HK-2 (cell line): Measurements from ENCODE around the gene RNF175.
A peak's percentile ranks its signal among the peaks of the same experiment; 100 is the strongest.

ENCODE experiments used
- DNase-seq: peaks from one replicate; pipeline ENCODE4 v3.0.0-alpha.2; 2018; ENCODE audit not compliant: unreplicated experiment

The RNF175 gene

DNA sequence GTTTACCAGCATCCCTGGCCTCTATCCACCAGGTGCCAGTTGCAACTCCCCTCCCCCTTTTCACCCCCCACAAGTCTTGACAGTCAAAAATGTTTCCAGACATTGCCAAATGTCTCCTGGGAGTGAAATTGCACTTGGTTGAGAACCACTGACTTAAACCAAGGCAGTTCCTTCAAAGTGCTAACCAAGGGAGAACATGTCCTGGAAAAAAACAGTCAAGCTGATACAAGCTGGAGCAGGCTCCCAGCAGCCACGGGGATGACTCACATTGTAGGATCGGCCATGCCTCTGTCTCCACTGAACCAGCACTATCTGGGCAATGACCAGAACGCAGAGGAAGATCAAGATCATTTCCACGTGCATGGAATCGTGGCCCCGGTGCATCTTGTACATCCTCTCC is 11.4 kb downstream of the RNF175 start:
- DNase-seq: peak; percentile 42

GRCh38 chr4:153747406-153747955 is 12.3 kb downstream of the RNF175 start:
- no peak for DNase-seq

- DNase-seq: no peak
Measured at GRCh38 chr4:153745651-153746050, 14.2 kb downstream of the RNF175 start.

DNA sequence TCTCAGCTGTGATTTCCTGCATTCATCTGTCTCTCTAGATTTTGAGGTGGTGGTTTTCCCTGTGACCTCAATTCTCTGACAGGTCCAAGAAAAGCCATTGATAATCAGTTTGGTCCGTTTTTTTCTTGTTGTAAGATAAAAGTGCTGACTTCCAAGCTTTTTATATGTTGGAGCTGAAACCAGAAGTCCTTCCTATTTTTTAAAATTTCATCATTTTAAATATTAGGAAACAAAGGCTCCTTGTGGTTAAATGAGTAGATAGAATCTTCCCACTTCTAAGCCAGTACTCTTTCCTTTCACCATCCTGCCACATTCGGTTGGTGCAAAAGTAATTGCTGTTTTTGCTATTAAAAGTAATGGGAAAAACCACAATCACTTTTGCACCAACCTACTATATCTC is 18.3 kb downstream of the RNF175 start:
- DNase-seq: no peak

DNA sequence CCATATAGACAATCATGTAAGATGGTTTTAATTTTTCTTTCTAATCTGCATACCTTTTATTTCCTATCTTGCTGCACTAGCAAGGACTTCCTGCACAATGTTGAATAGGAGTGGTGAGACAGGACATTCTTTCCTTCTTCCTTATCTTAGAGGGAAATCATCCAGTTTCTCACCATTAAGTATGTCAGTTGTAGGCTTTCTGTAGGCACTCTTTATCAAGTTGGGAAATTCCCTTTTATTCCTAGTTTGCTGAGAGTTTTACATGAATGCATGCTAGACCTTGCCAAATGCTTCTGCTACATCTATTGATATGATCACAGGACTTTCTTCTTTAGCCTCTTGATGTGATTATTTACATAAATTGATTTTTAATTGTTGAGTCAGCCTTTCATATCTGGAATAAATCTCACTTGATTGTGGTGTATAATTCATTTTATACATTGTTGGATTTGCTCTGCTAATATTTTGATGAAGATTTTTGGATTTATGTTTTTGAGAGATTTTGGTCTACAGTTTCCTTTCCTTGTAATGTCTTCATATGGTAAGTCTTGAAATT is 23.8 kb downstream of the RNF175 start:
- no peak for DNase-seq

GRCh38 chr4:153733751-153734448 is 25.9 kb downstream of the RNF175 start:
- DNase-seq: no peak

GRCh38 chr4:153731239-153731638 is 28.6 kb downstream of the RNF175 start:
- no peak for DNase-seq

GRCh38 chr4:153729895-153730294 is 29.9 kb downstream of the RNF175 start:
- DNase-seq: no peak

DNA sequence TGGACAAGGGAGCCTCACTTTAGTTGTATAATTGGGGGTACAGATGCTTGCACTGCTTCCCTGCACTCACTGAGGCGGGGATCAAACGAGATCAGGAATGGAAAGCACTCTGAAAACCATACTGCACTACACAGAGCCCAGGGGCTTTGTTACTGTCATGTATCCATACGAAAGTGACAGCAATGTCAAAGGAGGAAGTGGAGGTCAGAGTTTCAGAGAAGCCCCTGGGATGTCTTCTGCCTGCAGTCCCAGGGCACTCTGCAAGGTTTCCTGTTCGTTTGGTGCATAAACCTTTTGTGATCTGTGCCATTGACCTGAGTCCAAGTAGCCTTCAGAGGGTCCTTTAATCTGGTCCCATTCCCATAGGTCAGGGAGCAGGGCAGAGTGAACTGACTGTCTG is 31.2 kb downstream of the RNF175 start:
- no peak for DNase-seq

DNA sequence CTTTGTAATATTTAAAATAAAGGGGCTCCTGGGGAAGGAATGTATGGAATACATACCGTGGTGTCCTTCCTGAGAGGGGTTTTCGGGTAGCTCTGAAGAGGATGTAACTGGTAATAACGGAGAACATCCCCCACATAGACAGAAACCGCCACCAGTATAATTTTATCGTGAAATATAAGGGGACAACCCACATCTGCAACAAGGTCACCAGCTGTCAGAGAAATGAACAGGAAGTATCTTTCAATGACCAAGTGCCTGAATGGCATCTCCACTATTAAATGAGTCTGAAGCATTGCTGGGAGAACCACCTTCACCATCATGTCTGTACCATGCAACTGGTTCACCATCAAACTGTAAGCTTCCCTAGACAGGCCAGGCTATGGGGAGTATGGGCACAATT is 31.7 kb downstream of the RNF175 start:
- DNase-seq: no peak

DNA sequence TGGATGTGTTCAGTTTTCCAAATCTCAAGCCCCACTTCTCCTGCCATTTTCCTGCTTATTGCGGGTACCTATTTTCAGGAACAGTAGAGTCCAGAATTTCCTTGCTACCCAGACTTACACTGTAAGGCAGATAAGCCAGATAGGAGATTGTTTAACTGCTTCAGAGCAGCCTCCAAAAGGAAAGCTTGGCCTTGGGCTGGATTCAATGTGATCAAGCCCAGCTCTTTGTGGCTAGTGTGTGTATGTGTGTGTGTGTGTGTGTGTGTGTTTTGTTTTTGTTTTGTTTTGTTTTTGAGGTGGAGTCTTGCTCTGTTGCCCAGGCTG is 34.0 kb downstream of the RNF175 start:
- no peak for DNase-seq

GRCh38 chr4:153725136-153725830 is 34.5 kb downstream of the RNF175 start:
- no peak for DNase-seq

- DNase-seq: no peak
Measured at GRCh38 chr4:153724606-153725005, 35.2 kb downstream of the RNF175 start.

DNA sequence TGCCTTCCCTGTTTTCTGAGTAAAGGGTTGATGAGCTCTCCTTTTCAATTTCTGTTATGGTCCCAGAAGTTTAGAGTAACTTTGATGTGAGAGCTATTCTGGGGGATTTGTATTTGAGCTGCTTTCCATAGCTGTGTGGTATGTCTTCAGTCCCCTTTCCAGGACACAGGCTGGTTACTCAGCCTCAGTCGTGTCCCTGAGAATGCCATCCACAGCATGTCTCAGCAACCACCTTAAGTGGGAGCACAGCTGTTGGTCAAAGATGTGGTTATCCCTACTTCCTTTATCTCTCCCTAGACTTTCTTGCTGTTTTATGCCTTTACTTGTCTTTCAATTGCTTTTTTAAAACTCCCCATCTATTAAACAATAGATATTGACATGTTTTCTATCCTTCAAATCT is 37.8 kb downstream of the RNF175 start:
- no peak for DNase-seq

GRCh38 chr4:153713866-153714646 is 45.8 kb downstream of the RNF175 start:
- no peak for DNase-seq

DNA sequence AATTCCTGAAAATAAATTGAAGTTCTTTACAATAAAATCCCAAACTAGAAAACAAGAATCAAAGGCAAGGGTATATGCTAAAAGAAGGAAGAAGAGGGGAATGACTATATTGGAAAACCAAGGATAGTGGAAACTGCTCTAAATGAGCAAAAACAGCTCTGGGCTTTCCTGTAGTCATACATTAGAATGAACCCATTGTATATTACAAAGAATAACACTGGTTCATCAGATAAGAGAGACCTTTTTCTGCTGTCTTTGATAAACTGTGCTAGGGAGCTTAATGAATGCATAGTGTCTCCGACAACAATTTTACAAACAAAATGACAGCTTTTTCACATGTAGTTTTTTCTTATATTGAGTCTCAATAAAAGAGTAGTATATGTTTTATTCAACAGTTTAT is 49.1 kb downstream of the RNF175 start:
- no peak for DNase-seq

GRCh38 chr4:153706519-153706918 is 53.3 kb downstream of the RNF175 start:
- DNase-seq: no peak

- DNase-seq: no peak
Measured at GRCh38 chr4:153705743-153706468, 53.9 kb downstream of the RNF175 start.

GRCh38 chr4:153704522-153704921 is 55.3 kb downstream of the RNF175 start:
- no peak for DNase-seq

DNA sequence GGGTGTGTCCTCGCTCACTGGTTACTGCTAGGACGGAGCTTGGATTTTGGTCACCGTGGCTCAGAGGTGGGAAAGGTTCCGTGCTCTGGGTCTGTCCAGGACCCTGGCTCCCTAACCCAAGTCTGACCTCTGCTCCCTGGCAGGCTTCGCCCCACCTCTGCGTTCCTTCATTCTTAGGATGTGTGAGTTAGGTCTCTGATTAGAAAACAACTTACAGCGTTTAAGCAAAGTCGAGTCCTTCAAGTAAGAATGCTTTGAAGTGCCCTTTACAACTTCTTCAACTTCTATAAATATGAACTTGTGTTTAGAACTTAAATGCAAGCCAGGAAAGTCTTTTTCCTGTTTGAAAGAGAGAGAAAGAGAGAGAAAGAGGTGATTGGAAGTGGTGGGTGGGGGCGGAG is 74.9 kb downstream of the RNF175 start:
- DNase-seq: no peak

DNA sequence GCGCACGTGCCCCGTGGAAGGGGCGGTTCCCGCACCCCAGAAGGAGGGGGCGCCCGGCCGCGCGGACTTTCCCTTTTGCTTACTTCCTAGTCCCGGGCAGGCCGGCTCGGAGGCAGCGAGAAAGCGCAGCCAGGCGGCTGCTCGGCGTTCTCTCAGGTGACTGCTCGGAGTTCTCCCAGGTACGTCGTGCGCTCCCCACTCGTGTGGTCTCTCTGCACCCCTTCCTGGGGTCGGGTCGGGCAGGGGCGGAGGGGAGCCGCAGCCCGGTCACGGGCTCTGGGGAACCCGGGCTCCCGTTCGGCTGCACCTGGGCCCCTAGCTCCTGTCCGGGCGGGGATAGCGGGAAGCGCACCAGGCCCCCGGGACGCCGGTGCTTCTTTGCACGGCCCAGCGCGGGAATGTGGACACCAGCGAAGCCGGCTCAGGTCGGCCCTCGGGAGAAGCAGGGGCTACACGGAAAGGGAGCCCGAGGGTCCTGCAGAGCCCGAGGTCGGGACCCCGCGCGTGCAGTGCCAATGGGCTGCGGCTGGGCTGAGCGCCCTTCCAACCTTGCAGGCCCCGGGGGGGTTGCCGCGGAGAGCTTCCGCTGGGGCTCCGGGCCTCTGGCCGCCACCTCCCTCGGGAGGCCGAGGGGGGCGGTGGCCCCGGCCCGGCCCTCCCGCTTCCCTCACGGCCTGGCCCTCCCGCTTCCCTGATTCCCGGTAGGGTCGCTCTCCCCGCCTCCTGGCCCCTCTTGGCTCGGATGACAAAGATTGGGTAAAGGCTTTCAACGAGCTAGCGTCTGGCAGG is 75.4 kb downstream of the RNF175 start, which contains the start of gene TLR2:
Gene TLR2 (plus strand): TSS at position 99 of the 789 bp plus-strand sequence. CDS start 18,628 bp downstream, outside the sequence.
- peak; percentile 62 for DNase-seq
